Gastroesophageal sphincter (tissue), 4 donors: ENCODE measurements around the gene PRSS12. TPM values are rescaled to one million over a fixed set of nuclear protein-coding genes. Genes with fewer than 3 reads are reported as not detected.

Experiments used
- ATAC-seq: fragments of 150-250 bp; one replicate; pipeline ENCODE4 v1.9.1; 2016; ENCODE audit warnings: mild to moderate bottlenecking, moderate library complexity
- H3K27ac ChIP-seq, 4 donors: fragments of 200-600 bp; sonication (generic) in 3 of 4; 1 replicate in 3 of 4; 2 replicates in 1 of 4; pipeline ENCODE4 v1.5.1; 2016 to 2019
- H3K27me3 ChIP-seq: fragments of 200-600 bp; sonication (generic); one replicate; pipeline ENCODE4 v1.5.1; 2019
- H3K36me3 ChIP-seq, 2 donors: fragments of 200-600 bp; sonication (generic); one replicate each; pipeline ENCODE4 v1.5.1; 2019; ENCODE audit warnings: control low read depth in 1 of 2
- H3K4me1 ChIP-seq, 3 donors: fragments of 200-600 bp; sonication (generic); 1 replicate in 2 of 3; 2 replicates in 1 of 3; pipeline ENCODE4 v1.5.1; 2016 to 2019; ENCODE audit warnings: control low read depth in 2 of 3
- H3K4me3 ChIP-seq, 2 donors: fragments of 200-600 bp; sonication (generic); one replicate each; pipeline ENCODE4 v1.5.1; 2019; ENCODE audit warnings: mild to moderate bottlenecking in 1 of 2, moderate library complexity in 1 of 2
- H3K9me3 ChIP-seq, 3 donors: fragments of 200-600 bp; sonication (generic); one replicate each; pipeline ENCODE4 v1.5.1; 2017 to 2019; ENCODE audit warnings: control low read depth in 2 of 3
- EP300 ChIP-seq: sonication (generic); formaldehyde crosslinking; IDR thresholded peaks from one replicate; pipeline ENCODE4 v1.6.1; 2017; ENCODE audit warnings: antibody characterized with exemption, mild to moderate bottlenecking
- POLR2A ChIP-seq, 2 donors: fragments of 450-650 bp; IDR thresholded peaks; one replicate each; pipeline ENCODE4 v1.6.1; 2017; ENCODE audit warnings: antibody characterized with exemption in 2 of 2, mild to moderate bottlenecking in 2 of 2, moderate library complexity in 1 of 2
- POLR2AphosphoS5 ChIP-seq: sonication (generic); formaldehyde crosslinking; IDR thresholded peaks from one replicate; pipeline ENCODE4 v1.6.1; 2017; ENCODE audit warnings: antibody characterized with exemption
- whole genome bisulfite sequencing, 2 donors: methylation state at CpG; one replicate each; pipeline ENCODE4 v1.1.5; 2018; ENCODE audit warnings: low coverage in 1 of 2; 5-methylcytosine and 5-hydroxymethylcytosine counted together
- total RNA-seq, 4 donors: library from RNA; depleted of rRNA; stranded (reverse); fragments of >200 nt; gene quantifications; one replicate each; pipeline ENCODE4 v1.1.0, GENCODE V29; 2016
- TF ChIP-seq, protein P1 (sequence below), 4 experiments: fragments of 200-600 bp in 2 of 4; fragments of 450-650 bp in 2 of 4; sonication (generic) in 1 of 4; IDR thresholded peaks; one replicate each; pipeline ENCODE4 v1.5.1; 2017 to 2019; ENCODE audit warnings: antibody characterized with exemption in 4 of 4, mild to moderate bottlenecking in 2 of 4, moderate library complexity in 2 of 4

PRSS12 gene
- total RNA-seq, 4 donors from 2014 or later: 0.13 to 1.7 (median 0.45) TPM

DNA sequence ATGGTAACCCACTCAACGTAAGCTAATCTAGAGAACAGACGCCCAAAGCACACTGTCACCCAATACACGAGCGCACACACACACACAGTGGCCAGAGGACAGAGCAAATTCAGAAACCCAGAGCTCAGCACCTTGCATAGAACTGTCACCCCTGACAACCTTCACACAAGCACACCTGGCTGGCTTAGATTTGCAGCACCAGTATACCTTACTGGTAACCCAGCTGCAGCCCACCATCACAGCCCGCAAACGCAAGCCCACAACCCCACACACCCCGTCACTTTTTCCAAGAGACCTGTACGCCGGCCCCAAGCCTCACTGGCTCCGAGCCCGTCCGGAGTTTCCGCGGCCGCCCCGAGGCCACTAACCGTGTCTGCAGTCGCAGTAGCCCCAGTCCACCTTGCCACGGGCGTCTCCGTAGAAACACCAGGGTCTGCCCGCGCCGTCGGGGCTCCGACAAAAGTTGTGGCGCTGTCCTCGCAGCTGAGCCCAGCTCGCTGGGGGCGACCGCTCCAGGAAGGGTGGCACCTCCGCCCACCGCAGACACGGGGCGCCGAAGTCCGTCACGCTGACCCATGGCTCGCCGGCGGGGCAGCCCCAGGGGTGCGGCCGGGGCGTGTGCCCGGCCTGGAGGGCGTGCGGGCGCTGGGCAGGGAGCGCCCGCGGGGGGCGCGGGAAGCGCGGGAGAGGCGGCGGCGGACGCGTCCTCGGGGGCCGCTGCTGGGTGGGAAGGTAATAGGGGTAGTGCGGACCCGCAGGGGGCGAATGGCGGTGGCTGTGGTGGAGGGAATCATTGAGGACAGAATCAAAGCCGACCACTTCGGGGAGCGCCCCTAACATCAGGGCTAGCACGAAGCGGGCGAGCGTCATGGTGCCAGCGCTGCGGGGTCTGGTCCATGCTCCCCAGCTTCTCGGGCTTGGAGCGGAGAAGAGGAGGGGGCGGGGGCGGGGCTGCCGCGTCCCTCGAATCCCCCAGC lies 664 bp downstream of the PRSS12 start:
- H3K27ac ChIP-seq: peak overlapping the region in 1 of 4 donors; percentile 23
- WGBS, 2 donors: 13 to 34% methylated on average over 4 to 14 of the region's 82 CpGs

DNA sequence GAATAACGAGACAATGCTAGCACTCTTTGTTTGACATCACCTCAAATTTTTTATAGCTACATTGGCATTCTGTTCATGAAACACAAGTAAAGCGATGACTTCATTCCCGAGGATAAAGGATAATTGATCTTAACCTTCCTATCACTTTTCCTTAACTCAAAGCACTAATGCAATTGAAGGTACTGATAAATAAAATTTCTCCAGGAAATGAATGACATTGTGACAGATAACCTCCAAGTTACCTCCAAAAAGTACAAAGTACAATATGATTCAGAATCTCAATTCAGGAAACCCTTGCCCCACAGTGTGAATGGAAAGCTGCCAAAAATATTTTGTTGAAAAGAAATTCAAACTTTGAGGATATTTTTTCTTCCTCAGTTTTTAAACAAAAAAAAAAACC lies 1.8 kb downstream of the PRSS12 start:
- H3K9me3 ChIP-seq: no peaks in the 10 kb centered on the region
- WGBS, 2 donors: 54 to 58% methylated on average over 3 of the region's 3 CpGs
- H3K4me1 ChIP-seq: peaks cover 0 to 19% (median 11%) of the 10 kb centered on the region in 3 donors
- H3K27ac ChIP-seq: no peak overlapping the region
- peaks cover 70% of the 10 kb centered on the region for H3K27me3 ChIP-seq
- H3K4me3 ChIP-seq: no peak overlapping the region
- ATAC-seq: no peak
- no peak for TF ChIP-seq POLR2A (IDR thresholded peaks at IDR 0.05)
- TF ChIP-seq EP300: no peak
- TF ChIP-seq POLR2AphosphoS5: no peak
- TF ChIP-seq, protein P1, sequence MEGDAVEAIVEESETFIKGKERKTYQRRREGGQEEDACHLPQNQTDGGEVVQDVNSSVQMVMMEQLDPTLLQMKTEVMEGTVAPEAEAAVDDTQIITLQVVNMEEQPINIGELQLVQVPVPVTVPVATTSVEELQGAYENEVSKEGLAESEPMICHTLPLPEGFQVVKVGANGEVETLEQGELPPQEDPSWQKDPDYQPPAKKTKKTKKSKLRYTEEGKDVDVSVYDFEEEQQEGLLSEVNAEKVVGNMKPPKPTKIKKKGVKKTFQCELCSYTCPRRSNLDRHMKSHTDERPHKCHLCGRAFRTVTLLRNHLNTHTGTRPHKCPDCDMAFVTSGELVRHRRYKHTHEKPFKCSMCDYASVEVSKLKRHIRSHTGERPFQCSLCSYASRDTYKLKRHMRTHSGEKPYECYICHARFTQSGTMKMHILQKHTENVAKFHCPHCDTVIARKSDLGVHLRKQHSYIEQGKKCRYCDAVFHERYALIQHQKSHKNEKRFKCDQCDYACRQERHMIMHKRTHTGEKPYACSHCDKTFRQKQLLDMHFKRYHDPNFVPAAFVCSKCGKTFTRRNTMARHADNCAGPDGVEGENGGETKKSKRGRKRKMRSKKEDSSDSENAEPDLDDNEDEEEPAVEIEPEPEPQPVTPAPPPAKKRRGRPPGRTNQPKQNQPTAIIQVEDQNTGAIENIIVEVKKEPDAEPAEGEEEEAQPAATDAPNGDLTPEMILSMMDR (IDR thresholded peaks at IDR 0.05): no peak
- no peaks in the 10 kb centered on the region for H3K36me3 ChIP-seq

More for the DNA sequence above, 664 bp downstream of the PRSS12 start:
- Histone ChIP-seq H3K9me3 (no peaks in the 10 kb centered on the region), H3K36me3 (no peaks in the 10 kb centered on the region), H3K27me3 (peaks cover 77% of the 10 kb centered on the region), H3K4me3 (peak overlapping the region; percentile 34 to 56), H3K4me1 (peaks cover 0 to 19% (median 11%) of the 10 kb centered on the region in 3 donors)
- peak; percentile 40 for ATAC-seq
- TF ChIP-seq POLR2AphosphoS5 (no peak), EP300 (no peak), POLR2A (IDR thresholded peaks at IDR 0.05) (no peak)
- TF ChIP-seq, protein P1 (IDR thresholded peaks at IDR 0.05): no peak

DNA sequence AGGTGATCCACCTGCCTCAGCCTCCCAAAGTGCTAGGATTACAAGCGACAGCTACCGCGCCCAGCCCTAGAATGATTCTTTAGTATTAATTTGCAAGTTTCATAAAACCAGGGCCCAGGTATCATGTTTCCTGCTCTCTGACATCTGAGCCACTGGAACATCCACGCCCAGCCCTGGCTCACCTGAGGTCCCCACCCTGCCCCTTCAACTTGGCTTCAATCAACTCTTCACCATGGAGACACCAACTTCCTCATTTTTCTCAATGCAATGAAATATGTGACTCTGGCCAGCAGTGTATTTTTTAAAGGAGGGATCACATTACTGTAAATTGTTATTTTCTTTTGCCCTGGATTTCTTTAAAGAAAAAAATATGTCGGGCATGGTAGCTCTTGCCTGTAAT lies 3.9 kb downstream of the PRSS12 start:
- no peak for TF ChIP-seq POLR2AphosphoS5
- no peak for TF ChIP-seq POLR2A (IDR thresholded peaks at IDR 0.05)
- TF ChIP-seq, protein P1 (IDR thresholded peaks at IDR 0.05): no peak
- no peak for TF ChIP-seq EP300
- no peak overlapping the region for H3K27ac ChIP-seq
- WGBS, 2 donors: 87 to 100% methylated on average over 4 of the region's 5 CpGs

DNA sequence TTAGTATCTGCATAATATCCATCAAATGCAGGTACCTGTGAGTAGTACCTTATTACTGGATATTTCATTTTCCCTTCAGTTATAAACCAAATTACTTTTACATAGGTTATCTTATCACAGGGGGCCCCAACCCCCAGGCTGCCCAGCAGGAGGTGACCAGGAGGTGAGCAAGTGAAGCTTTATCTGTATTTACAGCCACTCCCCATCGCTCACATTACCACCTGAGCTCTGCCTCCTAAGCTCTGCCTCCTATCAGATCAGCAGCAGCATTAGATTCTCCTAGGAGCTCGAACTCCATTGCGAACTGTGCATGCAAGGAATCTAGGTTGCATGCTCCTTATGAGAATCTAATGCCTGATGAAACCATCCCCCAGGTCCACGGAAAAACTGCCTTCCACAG lies 6.3 kb downstream of the PRSS12 start:
- Histone ChIP-seq H3K9me3 (no peaks in the 10 kb centered on the region), H3K36me3 (no peaks in the 10 kb centered on the region), H3K4me1 (no peaks in the 10 kb centered on the region), H3K27ac (no peak overlapping the region), H3K27me3 (peaks cover 28% of the 10 kb centered on the region), H3K4me3 (no peak overlapping the region)
- 80 to 100% methylated on average over 1 to 4 of the region's 4 CpGs for WGBS, 2 donors
- no peak for TF ChIP-seq EP300
- TF ChIP-seq POLR2AphosphoS5: no peak
- TF ChIP-seq, protein P1 (IDR thresholded peaks at IDR 0.05): no peak
- TF ChIP-seq POLR2A (IDR thresholded peaks at IDR 0.05): no peak
- no peak for ATAC-seq

More for the DNA sequence above, 3.9 kb downstream of the PRSS12 start:
- Histone ChIP-seq H3K9me3 (no peaks in the 10 kb centered on the region), H3K4me3 (no peak overlapping the region), H3K27me3 (peaks cover 52% of the 10 kb centered on the region), H3K36me3 (no peaks in the 10 kb centered on the region), H3K4me1 (peaks cover 0 to 19% (median 11%) of the 10 kb centered on the region in 3 donors)
- no peak for ATAC-seq
